ENCODE results near the gene GPSM1.

Gene GPSM1

DNA sequence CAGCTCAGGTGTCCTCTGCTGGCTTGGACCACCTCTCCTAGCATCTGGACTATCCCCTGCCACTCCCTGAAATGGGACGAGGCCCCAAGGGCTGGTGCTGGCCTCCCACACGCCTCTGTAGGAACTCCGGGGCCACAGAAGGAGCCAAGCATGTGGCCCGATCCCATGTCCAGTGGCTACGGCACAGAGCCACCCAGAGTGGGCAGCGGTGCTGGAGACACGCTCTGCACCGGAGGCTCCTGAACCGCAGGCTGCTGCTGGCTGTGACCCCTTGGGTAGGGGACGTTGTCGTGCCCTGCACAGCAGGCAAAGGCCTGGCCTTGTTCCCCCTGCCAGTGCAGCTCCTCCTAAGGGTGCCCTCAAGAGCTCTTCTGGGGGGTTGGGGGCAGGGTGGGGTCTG lies 52.6 kb downstream of the GPSM1 start:
- ATAC-seq, result no peak

DNA sequence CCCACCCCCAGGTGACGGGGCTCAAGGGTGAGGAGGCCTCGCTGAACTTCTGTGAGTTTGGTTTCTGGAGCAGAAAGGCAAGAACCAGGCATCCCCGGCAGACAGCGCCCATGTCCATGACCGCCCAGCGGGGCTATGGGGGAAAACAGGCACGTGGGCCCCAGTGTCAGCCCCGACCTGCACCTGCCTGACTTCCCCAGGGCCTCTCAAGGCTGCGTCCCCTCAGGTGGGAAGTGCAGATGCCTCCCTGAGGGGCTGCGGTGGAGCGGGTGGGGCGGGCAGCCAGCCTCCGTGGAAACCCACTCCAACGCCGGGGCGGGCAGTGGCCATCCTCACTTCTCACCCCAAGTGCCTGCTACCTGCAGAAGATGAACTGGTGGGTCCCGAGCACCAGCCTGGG lies 53.0 kb downstream of the GPSM1 start:
- ATAC-seq, result no peak

DNA sequence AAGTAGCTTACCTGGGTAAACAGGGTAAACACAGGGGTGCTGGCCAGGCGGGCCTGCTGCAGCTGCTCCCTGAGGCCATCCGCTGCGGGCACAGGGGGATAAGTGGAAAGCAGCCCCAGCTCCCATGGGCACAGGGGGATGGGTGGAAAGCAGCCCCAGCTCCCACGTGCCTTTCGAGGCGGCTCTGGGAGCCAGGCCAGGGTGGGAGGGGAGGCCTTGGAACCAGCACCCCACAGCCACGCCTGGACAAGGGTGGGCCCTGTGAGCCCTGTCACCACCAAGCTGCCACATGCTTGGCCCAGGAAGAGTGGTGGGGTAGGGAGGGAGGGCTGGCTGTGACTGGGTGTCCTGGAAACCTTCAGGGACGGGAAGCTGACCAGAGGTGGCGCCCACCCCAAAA lies 54.0 kb downstream of the GPSM1 start:
- no peak for ATAC-seq

DNA sequence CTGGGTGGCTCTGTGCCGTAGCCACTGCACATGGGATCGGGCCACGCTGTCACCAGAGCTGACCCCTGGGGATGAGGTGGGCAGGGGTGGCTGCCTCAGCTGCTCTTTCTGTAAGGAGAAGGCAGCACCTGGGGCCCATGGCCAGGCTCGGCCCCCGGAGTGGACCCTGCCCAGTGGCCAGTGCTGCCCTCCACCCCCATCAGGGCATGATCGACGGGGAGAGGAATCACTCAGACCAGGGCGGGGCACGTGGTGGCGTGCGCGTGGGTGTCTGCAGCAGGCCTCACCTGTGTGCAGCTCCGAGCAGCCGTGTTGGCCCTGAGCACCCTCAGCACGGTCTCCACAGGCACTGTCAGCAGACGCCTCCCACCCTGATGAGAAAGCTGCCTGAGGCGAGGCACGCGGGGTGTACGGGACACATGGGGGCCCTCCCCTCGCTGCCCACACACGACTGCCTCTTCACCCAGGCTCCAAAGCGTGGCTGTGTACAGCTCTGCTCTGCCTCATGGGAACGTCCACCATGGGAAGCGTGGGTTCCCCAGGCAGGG lies 54.7 kb downstream of the GPSM1 start:
- ATAC-seq, result no peak

DNA sequence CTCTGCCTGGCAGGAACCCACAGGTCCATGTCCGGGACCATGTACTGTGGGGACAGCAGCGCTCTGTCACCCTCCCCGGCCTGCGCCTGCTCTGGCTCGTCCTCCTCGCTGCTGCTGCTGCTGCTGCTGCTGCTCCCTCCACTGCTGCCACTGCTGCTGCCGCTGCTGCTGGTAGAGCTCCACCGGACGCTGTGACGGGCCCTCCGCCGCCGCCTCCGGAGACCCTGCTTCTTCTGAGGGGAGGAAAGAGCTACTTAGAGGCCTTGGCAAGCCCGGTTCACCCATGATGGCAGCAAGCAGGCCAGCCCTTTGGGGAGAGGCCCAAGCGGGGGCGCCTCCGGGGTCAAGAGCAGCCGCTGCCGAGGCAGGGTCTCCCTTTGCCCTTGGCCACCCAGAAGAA lies 56.1 kb downstream of the GPSM1 start:
- no peak for ATAC-seq

DNA sequence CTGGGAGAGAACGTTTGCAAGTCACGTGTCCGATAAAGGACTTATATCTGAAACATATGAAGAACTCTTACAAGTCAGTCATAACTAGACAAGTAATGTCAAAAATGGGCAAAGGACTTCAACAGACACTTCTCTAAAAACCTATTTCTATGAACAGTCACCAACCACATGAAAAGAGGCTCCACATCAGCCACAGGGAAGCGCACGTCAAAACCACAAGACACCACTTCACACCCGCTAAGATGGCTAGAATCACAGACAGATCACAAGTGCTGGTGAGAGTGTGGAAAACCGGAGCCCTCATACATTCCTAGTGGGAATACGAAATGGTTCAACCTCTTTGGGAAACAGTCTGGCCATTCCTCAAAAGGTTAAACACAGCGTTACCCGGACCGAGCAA lies 57.7 kb downstream of the GPSM1 start:
- peak; percentile 90 for ATAC-seq

DNA sequence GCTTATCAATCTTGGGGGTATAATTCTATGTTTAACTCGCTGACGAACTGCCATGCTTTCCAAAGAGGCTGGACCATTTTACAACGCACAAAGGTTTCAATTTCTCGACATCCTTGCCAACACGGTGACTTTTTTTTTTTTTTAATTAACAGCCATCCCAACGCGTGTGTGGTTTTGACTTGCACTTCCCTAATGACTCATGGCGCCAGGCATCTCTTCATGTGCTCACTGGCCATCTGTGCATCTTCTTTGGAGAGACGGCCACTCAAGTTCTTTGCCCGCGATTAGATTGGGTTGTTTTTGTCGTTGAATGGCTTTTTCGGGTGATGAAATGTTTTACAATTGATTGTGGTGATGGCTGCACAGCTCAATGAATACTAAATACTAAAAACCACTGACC lies 58.7 kb downstream of the GPSM1 start:
- no peak for ATAC-seq

DNA sequence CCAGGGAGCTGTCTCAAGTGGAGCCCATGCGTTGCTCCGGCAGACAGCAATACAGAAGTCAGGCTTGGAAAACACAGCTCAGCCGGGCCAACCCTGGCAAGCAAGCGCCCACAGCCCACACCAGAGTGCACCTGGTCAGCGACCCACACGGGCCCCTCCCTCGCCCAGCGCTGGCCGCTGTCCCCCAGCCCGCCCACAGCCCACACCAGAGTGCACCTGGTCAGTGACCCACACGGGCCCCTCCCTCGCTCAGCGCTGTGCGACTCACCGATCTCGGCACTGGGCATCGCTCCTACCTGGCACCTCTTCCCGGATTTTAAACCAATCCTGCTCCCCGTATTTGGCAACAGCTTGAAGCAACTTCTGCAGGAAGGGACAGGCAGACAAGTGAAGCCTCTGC lies 59.9 kb downstream of the GPSM1 start:
- ATAC-seq, result no peak

DNA sequence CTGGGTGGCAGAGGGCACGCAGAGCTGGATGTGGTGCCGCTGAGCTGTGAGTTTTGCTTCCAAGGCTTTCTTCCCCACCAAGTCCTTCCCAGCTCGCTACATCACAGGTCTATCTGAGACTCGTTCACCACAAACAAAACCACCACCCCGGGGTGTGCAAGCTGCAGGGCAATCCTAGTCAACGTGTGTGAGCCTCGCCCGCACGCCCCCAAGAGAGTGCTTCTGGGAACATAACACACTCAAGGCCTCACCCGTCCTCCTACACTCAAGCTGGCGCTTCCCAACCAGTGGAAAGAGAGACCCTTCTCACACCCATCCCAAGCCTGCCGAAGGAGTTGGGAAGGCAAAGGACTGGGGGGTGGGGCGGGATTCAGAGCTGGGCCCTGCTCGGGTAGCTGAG lies 62.1 kb downstream of the GPSM1 start:
- no peak for ATAC-seq

DNA sequence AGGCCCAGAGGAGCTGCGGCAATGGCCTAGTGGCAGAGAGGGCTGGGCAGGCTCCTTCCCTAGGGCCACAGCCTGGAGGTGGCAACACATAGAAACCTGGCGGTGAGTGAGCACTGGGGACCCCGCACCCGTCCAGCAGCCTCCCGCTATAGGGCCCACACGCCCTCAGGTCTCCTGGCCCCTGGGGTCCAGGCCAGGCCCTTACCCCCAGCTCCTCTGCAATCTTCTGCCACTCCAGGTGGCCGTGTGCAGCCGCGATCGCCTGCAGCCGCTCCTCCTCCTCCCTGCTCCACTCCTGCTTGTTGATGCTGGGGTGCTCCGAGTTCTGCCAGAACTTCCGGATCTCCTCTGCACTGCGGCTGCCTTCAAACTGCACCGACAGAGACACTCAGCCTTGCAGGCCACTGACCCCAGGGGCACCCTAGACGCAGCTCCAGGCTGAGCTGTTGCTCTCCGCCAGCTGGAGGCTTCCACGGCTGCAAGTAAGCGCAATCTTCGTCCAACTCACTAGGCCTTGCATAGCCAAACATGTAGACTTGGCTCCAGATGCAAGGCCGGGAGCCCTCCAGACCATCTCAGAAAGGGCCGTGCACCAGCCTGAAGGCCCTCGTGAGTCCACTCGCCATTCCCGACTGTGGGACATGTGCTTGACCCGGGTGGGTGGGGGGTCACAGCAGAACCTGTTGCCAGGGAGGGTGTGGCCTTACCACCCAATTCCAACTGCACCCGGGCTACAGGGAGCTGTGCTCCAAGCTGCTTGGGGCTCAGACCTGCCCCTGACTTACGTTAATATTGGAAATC lies 64.6 kb downstream of the GPSM1 start:
- ATAC-seq, result no peak

DNA sequence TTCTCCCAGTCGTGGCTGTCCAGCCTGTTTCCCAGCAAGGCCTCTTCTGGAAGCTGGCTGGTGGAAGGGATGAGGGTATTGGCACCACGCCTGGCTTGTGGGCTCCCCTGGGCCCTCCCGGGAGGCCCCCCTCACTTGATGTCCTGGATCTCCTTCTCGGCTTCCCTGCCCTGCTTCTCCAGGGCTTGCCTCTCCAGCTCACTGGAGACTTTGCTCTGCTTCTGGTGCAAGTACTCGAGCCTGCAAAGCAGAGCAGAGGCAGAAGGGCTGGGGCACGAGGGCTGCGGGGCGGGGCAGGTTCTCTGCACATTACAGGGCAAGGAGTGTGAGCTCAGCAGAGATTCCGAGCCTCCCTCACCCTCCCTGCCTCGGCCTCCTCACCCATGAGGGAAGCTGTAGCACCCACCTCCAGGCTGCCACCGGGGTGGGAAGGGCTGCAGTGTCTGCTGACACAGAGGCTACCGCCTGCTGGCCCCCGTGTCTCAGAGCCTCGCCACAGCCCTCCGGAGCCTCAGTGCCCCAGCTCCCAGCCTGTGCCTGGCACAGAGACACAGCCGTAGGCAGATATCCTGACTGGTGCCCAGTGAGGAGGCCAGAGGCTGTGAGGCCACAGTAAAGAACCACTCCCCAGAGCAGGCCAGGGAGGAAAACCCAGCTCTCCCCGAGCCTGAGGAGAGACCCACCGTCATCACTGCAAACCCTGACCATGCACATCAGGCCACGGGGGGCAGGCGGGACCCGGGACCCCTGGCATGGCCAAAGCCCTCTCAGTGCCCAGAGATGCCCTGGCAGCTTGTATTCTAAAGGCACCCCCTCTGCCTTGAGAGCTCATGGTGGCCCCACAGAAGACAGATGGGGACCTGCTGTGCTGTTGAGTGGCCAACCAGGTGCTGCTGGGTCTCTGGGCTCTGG lies 65.5 kb downstream of the GPSM1 start:
- ATAC-seq, result no peak

DNA sequence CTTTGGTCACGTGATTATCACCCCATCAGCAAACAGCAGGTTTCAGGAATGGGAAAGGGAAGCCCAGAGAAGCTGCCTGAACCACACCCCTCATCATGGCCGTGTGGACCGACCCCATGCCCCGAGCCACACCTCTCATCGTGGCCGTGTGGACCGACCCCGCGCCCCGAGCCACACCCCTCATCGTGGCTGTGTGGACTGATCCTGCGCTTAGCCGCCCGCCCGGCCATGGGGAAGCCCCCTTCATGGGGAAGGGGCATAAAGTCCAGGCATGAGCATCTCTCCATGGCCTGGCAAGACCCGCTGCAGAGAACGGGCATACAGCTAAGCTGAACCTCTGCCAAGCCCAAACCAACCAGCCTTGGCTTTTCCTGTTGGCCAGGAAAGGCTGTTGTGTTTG lies 66.2 kb downstream of the GPSM1 start:
- ATAC-seq, result no peak

DNA sequence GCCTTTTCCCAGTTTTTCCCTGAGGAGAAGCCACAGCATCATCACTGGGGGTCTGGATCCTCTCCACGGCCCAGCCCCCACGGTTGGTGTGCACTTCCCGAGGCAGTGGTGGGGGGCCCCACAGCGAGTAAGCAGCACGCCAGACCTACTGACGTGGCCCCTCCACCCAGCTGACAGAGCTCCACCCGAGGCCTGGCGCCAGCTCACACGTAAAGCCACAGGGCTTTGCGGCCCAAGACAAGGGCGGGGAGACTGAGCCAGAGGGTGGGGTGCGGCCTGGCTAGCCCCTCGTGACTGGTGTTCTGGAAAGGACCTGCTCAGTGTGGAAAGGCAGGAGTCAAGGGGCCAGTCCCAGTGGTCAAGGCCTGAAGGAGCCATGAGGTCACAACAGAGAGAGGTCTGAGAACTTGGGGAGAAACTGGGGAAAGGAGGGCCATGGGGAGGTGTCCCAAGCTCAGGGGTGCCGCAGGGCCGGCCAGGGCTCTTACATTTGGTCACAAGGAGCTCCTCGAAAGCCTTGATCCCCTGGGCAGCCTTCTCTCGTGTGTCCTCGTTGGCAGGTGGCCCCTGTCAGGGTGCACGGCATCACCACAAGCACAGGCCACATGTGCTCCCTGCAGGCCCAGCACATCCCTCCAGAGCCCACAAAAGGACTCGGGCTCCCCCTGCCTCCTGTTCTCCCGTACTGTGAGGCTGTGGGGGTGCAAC lies 67.1 kb downstream of the GPSM1 start:
- ATAC-seq, result no peak

DNA sequence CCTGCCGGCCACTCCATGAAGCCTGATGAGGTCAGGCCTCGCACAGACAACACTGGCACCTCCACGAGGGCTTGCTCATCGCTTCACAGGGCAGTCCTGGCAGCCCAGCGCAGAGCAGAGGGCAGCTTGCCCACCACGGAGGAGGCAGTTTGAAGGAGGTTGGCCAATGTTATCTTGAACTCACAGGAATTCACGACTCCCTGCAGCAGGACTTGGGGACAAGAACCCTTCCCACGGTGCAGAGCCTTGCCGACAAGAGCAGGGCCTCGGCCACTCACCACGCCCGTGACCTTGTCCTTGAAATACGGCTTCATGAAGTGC lies 67.6 kb downstream of the GPSM1 start:
- no peak for ATAC-seq

DNA sequence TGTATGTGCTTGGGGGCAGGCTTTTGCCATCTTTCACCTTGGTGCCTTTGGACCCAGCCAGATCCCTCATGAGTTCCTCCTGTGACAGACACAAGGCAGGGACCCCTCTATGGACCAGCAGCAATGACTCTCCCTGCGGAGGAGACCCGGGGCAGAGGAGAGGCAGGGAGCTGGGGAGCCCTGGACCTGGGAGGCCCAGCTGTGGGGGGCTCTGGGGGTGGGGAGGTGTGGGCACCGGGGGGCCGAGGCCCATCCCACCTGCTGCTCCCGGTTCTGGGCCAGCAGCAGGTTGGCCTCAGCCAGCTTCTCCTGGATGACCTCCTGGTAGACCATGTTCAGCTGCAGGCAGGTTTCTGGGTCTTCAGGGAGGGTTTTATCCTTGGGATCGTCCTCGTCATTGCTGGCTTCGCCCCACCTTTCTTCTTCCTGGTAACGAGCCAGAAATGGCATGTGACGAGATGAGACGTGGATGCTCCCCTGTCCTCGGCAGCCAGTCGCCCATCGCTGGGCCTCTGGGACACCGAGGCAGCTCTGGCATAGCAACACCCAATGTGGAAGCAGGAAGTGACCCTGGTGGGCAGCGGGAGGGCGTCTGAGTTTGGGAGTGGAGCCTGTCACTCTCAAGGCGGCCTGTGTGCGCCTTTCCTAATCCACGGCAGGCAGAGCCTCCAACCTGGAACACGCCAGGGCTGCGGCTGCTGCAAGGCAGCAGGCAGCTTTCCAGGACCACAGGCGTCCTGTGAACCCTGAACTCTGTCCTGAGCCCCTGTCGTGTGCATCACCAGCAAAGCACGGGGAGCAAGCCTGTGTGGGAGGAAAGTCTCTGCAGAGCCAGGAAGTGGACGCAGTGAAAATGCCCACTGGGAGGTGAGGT lies 68.2 kb downstream of the GPSM1 start:
- ATAC-seq, result no peak

DNA sequence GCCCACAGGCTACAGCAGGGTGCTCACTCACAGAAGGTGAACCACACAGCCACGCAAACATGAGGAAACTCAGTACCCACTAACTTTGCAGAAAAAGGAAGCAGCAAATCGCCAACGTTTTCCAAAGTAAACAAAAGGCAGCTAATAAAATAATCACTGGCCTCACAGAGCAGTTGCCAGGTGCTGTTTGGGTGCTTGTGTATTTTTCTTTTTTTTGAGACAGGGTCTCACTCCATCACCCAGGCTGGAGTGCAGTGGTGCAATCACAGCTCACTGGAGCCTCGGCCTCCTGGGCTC lies 68.8 kb downstream of the GPSM1 start:
- ATAC-seq, result no peak

DNA sequence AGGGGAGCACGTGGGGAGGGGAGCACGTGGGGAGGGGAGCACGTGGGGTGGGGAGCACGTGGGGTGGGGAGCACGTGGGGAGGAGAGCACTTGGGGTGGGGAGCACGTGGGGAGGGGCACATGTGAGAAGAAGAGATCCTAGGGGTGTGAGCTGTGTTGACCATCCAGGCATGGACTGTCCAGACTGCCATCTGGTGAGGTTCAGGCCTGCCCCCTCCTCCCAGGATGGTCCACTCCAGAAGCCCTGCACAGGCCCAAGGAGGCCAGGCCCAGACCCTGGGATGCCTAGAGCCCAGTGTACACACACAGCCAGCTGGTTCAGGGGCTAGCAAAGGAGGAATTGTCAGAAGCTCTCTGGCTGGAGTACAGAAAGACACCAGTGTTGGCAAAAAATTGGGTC lies 70.3 kb downstream of the GPSM1 start:
- no peak for ATAC-seq

DNA sequence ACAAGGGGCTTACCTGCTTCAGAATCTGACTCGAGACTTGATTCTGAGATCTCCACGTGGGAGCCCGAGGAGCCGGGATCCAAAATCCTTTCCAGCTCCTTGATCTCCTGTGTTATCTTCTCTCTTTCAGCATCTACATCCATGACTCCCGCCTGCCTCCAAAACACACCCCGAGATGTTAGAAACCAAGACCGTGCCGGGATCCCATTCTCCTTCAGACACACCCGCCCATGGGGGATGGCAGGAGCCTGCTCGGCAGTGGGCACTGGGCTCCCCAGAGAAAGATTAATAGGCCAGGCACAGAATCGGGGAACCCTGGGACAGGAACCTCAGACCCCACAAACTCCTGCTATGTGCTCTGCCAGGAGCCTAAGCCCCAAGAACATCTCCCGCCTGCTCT lies 70.9 kb downstream of the GPSM1 start:
- ATAC-seq, result no peak

DNA sequence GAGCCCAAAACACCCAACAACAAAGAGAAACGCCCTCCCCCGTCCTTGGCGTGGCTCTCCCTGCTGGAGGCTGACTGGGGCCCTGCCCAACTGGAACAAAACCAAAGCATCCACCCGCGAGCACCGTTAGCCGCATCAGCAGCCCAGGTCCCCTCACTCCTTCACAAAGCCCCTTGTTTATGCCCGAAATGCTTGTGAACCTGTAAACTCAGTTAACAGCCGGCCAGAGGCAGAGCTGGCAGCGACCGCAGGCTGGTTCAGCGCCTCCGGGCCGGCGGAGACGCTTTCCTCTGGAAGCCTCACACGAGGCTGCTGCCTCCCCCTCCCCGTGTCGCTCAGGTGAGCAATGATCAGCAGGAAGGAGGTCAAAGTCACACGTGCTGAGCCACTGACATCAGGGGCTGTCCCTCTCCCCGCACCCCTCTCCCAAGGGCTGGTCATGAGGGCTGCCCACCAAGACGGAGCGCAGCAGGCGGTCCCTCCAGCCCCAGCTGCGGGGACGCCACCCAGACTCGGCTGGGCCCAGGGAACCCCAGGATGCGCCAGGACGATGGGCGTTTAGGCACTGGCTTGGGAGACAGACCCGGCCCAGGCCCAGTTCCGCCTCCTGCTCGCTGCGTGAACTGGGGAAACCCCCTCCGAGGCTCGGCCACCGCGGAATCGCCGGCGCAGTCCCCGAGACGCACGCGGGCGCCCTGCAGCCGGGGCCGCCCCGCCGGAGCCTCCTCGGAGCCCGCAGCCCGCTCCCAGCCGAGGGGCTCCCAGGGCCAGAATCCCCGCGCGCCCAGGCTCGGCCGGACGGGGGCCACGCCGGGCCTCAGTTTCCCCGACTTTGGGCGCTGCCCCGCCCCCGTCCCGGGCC lies 72.1 kb downstream of the GPSM1 start:
- ATAC-seq, result peak; percentile 18 to 31

DNA sequence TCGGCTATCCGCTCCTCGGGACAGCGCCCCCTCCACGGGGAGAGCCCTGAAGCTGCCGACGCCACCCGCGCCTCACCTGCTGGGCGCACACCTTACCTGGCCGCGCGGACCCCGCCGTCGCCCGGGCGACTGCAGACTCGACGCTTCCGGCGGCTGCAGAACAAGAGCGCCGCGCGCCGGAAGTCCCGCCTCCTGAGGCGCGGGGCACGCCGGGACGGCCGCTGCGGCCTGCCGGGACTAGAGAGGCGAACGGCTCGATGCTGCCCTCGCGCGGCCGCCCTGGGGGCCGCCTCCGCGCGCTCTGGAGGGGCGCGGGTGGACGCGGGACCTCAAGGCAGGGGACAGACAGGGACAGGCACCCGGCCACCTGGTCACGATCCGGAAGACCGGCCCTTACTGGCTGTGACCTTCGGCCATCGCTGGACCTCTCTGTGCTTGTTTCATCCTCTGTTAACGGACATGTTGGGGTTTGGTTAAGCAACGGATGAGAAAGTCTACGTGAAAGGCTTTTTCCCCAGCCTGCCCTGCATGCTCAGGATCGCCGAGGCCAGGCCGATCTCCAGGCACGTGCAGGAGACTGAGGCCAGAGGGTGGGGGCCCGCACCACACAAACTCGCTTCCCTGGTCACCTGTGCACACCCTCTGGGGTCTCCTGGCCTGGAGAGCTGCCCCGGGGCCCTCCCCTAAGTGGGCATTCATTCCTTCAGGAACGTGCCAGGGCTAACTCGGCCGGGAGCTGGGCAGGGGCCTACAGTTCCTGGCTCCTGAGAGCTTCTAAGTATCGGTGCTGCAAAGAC lies 72.9 kb downstream of the GPSM1 start, which contains the start of gene SNAPC4:
Gene SNAPC4 (minus strand): TSS at position 133 of the 797 bp plus-strand sequence. CDS start 1,742 bp downstream, outside the sequence.
- ATAC-seq, result peak; percentile 64 to 68

Measured in activated CD4-positive, CD25-positive, alpha-beta regulatory T cell treated with anti-CD3 and anti-CD28 coated beads, Interleukin-2, amount 50 U/mL, for 24 hours (primary cell).